Central memory CD4-positive, alpha-beta T cell (primary cell): ENCODE data around the gene CCDC50.

ENCODE experiments used
- DNase-seq: peaks from one replicate; pipeline ENCODE4 v3.0.0; 2022

Gene CCDC50

GRCh38 chr3:191431160-191431822, 102.1 kb downstream of the CCDC50 start:
- no peak for DNase-seq

GRCh38 chr3:191432162-191432561, 103.0 kb downstream of the CCDC50 start:
- no peak for DNase-seq

GRCh38 chr3:191434024-191434423, 104.8 kb downstream of the CCDC50 start:
- no peak for DNase-seq

GRCh38 chr3:191435981-191436380, 106.8 kb downstream of the CCDC50 start:
- DNase-seq = no peak

DNA sequence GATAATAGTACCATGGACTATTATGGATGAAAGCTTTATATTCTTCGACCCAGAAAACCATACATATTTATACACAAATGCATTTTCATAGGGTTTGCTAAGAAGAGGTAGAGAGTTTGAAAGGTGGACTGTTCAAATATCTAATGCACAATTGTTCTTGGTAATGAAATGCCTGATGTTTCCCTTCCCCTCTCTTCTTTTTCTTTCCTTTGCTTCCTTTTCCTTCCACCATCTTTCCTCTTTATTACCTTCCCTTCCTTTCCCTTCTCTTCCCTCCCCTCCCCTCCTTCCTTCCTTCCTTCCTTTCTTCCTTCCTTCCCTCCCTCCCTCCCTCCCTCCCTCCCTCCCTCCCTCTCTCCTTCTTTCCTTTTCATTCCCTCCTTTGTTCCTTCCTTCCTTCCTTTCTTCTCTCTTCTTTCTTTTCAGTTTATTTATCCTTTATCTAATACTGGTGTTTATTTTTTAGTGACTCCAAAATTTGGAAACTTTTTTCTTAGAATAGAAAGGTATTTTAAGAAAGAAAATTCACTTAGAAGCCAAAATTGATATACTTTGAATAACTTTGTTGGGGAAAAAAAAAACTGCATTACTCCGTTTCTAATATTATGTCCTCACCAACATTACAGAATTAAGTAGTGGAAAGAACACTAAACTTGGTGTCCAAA, 109.1 kb downstream of the CCDC50 start:
- DNase-seq = no peak

DNA sequence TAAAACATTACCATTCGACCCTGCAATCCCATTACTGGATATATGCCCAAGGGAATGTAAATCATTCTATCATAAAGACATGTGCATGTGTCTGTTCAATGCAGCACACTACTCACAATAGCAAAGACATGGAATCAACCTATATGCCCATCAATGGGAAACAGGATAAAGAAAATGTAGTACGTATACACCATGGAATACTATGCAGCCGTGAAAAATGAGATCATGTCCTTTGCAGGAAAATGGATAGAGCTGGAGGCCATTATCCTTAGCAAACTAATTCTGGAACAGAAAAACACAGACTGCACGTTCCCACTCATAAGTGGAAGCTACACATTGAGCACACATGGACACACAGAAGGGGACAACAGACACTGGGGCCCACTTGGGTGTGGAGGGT, 111.3 kb downstream of the CCDC50 start:
- no peak for DNase-seq

DNA sequence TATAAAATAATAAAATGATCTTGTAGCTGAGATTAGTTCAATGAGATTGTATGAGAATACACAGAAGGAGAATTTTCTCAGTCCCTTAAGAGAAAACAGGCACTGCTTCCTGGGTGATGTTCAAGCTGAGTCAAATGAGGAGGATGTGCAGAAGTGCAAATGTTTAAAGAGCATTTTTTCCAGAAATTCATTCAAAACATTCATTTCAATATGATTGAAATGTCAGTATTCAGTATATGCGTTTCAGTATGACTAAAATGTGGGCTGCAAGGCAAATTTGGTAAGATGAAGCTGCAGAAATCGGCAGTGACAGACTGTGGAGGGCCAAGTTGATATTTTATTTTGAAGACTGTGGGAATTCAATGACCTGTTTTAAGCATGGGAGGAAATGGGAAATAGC, 112.5 kb downstream of the CCDC50 start:
- DNase-seq = no peak

DNA sequence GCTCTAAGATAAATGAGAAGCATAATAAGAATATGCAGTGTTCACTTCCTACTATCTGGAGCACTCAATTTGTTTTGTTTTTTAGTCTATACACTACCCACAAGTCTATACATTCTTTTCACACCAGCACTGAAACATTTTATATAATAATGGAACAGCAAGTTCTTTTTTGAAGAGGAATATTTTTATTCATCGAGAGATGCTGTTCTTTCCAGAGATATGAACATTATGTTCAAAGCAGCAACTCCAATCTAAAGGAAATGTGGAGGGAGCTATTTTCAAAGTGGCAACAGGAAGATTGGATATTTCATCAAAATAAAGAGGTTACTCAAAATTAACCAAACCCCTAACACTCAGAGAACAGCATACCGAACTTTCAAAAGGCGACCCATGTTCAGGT, 115.4 kb downstream of the CCDC50 start:
- no peak for DNase-seq
